ENCODE measurements around the gene MESP1.

- TF ChIP-seq MXI1 (IDR thresholded peaks at IDR 0.05; ENCODE audit: borderline replicate concordance, low read depth, low read length) (no peak), POLR2A (IDR thresholded peaks at IDR 0.05; ENCODE audit: low read depth, low read length) (no peak), RAD21 (IDR thresholded peaks at IDR 0.05; ENCODE audit: low read length) (no peak), CHD1 (IDR thresholded peaks at IDR 0.05; ENCODE audit: low read depth, low read length) (no peak), CTCF (conservative IDR thresholded peaks at IDR 0.05; ENCODE audit: low read depth, low read length) (no peak), RFX5 (IDR thresholded peaks at IDR 0.05; ENCODE audit: low read depth, low read length) (no peak), MAFK (IDR thresholded peaks at IDR 0.05; ENCODE audit: low read depth, low read length) (no peak), USF2 (IDR thresholded peaks at IDR 0.05; ENCODE audit: low read depth, low read length) (no peak), RCOR1 (IDR thresholded peaks at IDR 0.05; ENCODE audit: insufficient replicate concordance, low read length) (no peak), CEBPB (IDR thresholded peaks at IDR 0.05; ENCODE audit: low read depth, low read length) (no peak), SMC3 (IDR thresholded peaks at IDR 0.05; ENCODE audit: low read depth, low read length) (no peak), NFE2L2 (IDR thresholded peaks at IDR 0.05; ENCODE audit: low read depth, low read length) (no peak)
Measured at GRCh38 chr15:89759835-89760234, 8.8 kb upstream of the MESP1 start.
